Thyroid gland (tissue), 4 donors: Measurements from ENCODE around the gene DEPDC7.

Experiments
- CTCF ChIP-seq, 6 experiments: fragments of 200-600 bp in 3 of 6; fragments of 450-650 bp in 3 of 6; sonication (generic) in 3 of 6; IDR thresholded peaks; one replicate each; pipeline ENCODE4 v1.5.1; 2016 to 2019; ENCODE audit warnings: antibody characterized with exemption in 6 of 6, mild to moderate bottlenecking in 2 of 6, inconsistent platforms in 1 of 6, moderate library complexity in 1 of 6
- POLR2A ChIP-seq, 2 donors: fragments of 450-650 bp; IDR thresholded peaks; one replicate each; pipeline ENCODE4 v1.6.1; 2017; ENCODE audit warnings: antibody characterized with exemption in 2 of 2, mild to moderate bottlenecking in 2 of 2, moderate library complexity in 1 of 2

- TF ChIP-seq CTCF (IDR thresholded peaks at IDR 0.05) = no peak
- TF ChIP-seq POLR2A (IDR thresholded peaks at IDR 0.05) = no peak
Observed at GRCh38 chr11:33063326-33063881, 47.7 kb downstream of the DEPDC7 start.
